Panc1 (cell line): ENCODE measurements around the gene NRROS. TPM values are rescaled to one million over a fixed set of nuclear protein-coding genes. Genes with fewer than 3 reads are reported as not detected.

Source experiments
- ATAC-seq: fragments of 200-7000 bp; cut with Tn5 transposase; 2 replicates; pipeline ENCODE4 v1.9.1; 2020; ENCODE audit warnings: mild to moderate bottlenecking, moderate library complexity
- BruUV-seq: library from RNA; stranded (reverse); fragments of 400-500 nt; replicated peaks from 2 replicates; lab custom pipeline; 2021; lab: Mats Ljungman, UMichigan
- CTCF ChIA-PET: fragments of 300-600 bp; sonication (Branson Sonifier 250); formaldehyde crosslinking; loops from one replicate; lab custom pipeline; 2022; ENCODE audit warnings: antibody characterized with exemption; lab: Charles Lee
- POLR2A ChIA-PET: fragments of 300-600 bp; sonication (Branson Sonifier 250); formaldehyde crosslinking; loops from one replicate; lab custom pipeline; 2022; ENCODE audit warnings: antibody characterized with exemption; lab: Charles Lee
- DNase-seq: peaks from one replicate; pipeline ENCODE4 v3.0.0-alpha.2; 2010; ENCODE audit warnings: low read depth, low spot score
- H3K27ac ChIP-seq: 2 replicates; pipeline ENCODE4 v1.5.1; 2011; ENCODE audit warnings: mild to moderate bottlenecking, low read length, inconsistent platforms
- H3K27me3 ChIP-seq: fragments of 200-500 bp; sonication (Bioruptor generic); 2 replicates; pipeline ENCODE4 v1.6.0; 2014; ENCODE audit warnings: low read length, inconsistent platforms; ENCODE audit not compliant: control insufficient read depth, insufficient read depth
- H3K36me3 ChIP-seq: fragments of 200-500 bp; sonication (Bioruptor generic); 2 replicates; pipeline ENCODE4 v1.5.1; 2014; ENCODE audit warnings: inconsistent platforms, mild to moderate bottlenecking, low read length, moderate library complexity; ENCODE audit not compliant: control insufficient read depth, insufficient read depth
- H3K4me1 ChIP-seq: 2 replicates; pipeline ENCODE4 v1.5.1; 2011; ENCODE audit warnings: inconsistent platforms, mild to moderate bottlenecking, low read length, moderate library complexity; ENCODE audit not compliant: control insufficient read depth, insufficient read depth
- H3K4me3 ChIP-seq, 2 experiments: 2 replicates each; pipeline ENCODE4 v1.5.1; 2011 to 2012; ENCODE audit warnings: low read depth in 2 of 2, low read length in 2 of 2, mild to moderate bottlenecking in 2 of 2, inconsistent platforms in 1 of 2, moderate library complexity in 1 of 2
- H3K9me3 ChIP-seq: fragments of 200-500 bp; sonication (Bioruptor generic); 2 replicates; pipeline ENCODE4 v1.5.1; 2014; ENCODE audit warnings: low read depth, mild to moderate bottlenecking, inconsistent platforms, low read length, moderate library complexity; ENCODE audit not compliant: control insufficient read depth, insufficient read depth
- POLR2AphosphoS5 ChIP-seq: IDR thresholded peaks from 2 replicates; pipeline ENCODE4 v1.6.1; 2012; ENCODE audit warnings: mild to moderate bottlenecking, low read depth, low read length, moderate library complexity
- SIN3A ChIP-seq: IDR thresholded peaks from 2 replicates; pipeline ENCODE4 v1.6.1; 2012; ENCODE audit warnings: low read depth, mild to moderate bottlenecking, low read length, moderate library complexity, borderline replicate concordance; ENCODE audit not compliant: insufficient read depth
- TCF7L2 ChIP-seq: IDR thresholded peaks from 2 replicates; pipeline ENCODE4 v1.6.1; 2011; ENCODE audit warnings: mild to moderate bottlenecking, low read depth, low read length, inconsistent platforms
- in situ Hi-C: cut with HindIII; loops from 2 replicates; pipeline ENCODE4 v1.10.0; 2016; ENCODE audit warnings: low sequenced_read_pairs, low pct_unique_long_range_greater_than_20kb
- intact Hi-C: fragments of 100-400 bp; cut with micrococcal nuclease; formaldehyde crosslinking; loops from one replicate; pipeline ENCODE4 v1.10.0; 2022; ENCODE audit not compliant: unreplicated experiment
- total RNA-seq: library from RNA; stranded (reverse); gene quantifications from one replicate; pipeline ENCODE4 v1.2.1, GENCODE V29; 2021; ENCODE audit not compliant: unreplicated experiment
- TF ChIP-seq, protein P1 (sequence below), 2 experiments: IDR thresholded peaks; 2 replicates each; pipeline ENCODE4 v1.6.1; 2011 to 2012; ENCODE audit warnings: low read depth in 2 of 2, control low read depth in 1 of 2, low read length in 1 of 2, mild to moderate bottlenecking in 1 of 2, moderate library complexity in 1 of 2; ENCODE audit not compliant: insufficient read depth in 1 of 2
- TF ChIP-seq, protein P2 (sequence below): fragments of 450-650 bp; IDR thresholded peaks from 2 replicates; pipeline ENCODE4 v1.5.1; 2017; ENCODE audit warnings: mild to moderate bottlenecking

Gene NRROS
- total RNA-seq, 1 experiment from 2014 or later = 8.8 TPM

DNA sequence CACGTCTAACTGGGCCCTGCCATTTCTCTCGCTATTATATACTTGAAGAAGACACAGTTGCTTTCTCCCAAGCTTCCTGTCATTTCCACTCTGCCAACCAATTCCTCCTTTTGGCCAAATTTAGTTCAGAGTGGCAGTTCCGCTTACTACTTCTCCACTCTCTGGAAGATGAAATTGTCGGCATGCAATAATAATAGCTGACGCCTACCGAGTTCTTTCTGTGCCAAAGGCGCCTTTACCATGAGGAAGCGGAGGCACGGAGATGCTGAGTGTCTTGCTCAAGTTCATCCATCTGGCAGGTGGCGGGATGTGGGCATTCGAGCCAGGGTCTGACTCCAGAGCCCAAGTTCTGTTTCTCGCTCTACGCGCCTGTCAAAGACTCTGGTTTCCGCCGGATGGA, 14.6 kb upstream of the NRROS start:
- no peaks in the 10 kb centered on the region for H3K27me3 ChIP-seq
- no TSS peak for BruUV-seq
- CTCF ChIA-PET = no interaction called here
- no peak overlapping the region for H3K4me3 ChIP-seq
- POLR2A ChIA-PET = no interaction called here
- H3K9me3 ChIP-seq = no peaks in the 10 kb centered on the region
- TF ChIP-seq, protein P1, sequence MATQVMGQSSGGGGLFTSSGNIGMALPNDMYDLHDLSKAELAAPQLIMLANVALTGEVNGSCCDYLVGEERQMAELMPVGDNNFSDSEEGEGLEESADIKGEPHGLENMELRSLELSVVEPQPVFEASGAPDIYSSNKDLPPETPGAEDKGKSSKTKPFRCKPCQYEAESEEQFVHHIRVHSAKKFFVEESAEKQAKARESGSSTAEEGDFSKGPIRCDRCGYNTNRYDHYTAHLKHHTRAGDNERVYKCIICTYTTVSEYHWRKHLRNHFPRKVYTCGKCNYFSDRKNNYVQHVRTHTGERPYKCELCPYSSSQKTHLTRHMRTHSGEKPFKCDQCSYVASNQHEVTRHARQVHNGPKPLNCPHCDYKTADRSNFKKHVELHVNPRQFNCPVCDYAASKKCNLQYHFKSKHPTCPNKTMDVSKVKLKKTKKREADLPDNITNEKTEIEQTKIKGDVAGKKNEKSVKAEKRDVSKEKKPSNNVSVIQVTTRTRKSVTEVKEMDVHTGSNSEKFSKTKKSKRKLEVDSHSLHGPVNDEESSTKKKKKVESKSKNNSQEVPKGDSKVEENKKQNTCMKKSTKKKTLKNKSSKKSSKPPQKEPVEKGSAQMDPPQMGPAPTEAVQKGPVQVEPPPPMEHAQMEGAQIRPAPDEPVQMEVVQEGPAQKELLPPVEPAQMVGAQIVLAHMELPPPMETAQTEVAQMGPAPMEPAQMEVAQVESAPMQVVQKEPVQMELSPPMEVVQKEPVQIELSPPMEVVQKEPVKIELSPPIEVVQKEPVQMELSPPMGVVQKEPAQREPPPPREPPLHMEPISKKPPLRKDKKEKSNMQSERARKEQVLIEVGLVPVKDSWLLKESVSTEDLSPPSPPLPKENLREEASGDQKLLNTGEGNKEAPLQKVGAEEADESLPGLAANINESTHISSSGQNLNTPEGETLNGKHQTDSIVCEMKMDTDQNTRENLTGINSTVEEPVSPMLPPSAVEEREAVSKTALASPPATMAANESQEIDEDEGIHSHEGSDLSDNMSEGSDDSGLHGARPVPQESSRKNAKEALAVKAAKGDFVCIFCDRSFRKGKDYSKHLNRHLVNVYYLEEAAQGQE (IDR thresholded peaks at IDR 0.05; ENCODE audit: insufficient read depth in 1 of 2, low read depth in 2 of 2, low read length in 1 of 2) = no peak
- TF ChIP-seq, protein P2, sequence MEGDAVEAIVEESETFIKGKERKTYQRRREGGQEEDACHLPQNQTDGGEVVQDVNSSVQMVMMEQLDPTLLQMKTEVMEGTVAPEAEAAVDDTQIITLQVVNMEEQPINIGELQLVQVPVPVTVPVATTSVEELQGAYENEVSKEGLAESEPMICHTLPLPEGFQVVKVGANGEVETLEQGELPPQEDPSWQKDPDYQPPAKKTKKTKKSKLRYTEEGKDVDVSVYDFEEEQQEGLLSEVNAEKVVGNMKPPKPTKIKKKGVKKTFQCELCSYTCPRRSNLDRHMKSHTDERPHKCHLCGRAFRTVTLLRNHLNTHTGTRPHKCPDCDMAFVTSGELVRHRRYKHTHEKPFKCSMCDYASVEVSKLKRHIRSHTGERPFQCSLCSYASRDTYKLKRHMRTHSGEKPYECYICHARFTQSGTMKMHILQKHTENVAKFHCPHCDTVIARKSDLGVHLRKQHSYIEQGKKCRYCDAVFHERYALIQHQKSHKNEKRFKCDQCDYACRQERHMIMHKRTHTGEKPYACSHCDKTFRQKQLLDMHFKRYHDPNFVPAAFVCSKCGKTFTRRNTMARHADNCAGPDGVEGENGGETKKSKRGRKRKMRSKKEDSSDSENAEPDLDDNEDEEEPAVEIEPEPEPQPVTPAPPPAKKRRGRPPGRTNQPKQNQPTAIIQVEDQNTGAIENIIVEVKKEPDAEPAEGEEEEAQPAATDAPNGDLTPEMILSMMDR = no peak
- TF ChIP-seq SIN3A (no peak), TCF7L2 (no peak), POLR2AphosphoS5 (no peak)
- intact Hi-C loops (no loop called here), in situ Hi-C loops (no loop called here)
- DNase-seq (no peak), ATAC-seq (no peak)
- no peaks in the 10 kb centered on the region for H3K36me3 ChIP-seq
- H3K27ac ChIP-seq = peak overlapping the region; percentile 13; the same call in 1 of the 2 replicates
- H3K4me1 ChIP-seq = peaks cover 20% of the 10 kb centered on the region

DNA sequence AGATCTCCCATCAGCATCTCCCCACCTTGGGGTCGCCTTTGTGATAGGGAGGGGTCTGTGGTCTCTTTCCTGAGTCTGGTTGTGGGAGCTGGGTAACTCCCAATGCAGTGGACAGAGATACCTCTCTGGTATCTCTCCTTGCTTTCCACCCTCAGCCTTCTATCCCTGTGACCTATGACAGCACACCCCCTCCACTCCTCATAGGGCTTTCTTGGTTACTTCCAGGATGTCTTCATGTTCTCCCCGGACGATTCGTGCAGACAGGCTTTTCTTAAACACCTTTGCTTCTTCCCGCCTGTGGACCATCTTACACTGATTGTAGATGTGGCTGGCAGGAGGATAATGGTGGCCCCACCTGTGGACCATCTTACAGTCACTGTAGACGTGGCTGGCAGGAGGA, 14.2 kb upstream of the NRROS start:
- H3K4me1 ChIP-seq = peaks cover 20% of the 10 kb centered on the region
- ChIA-PET CTCF (no interaction called here), POLR2A (no interaction called here)
- H3K9me3 ChIP-seq = no peaks in the 10 kb centered on the region
- BruUV-seq = no TSS peak
- no peak overlapping the region for H3K4me3 ChIP-seq
- intact Hi-C loops = no loop called here
- H3K27me3 ChIP-seq = no peaks in the 10 kb centered on the region
- H3K36me3 ChIP-seq = no peaks in the 10 kb centered on the region
- peak overlapping the region; percentile 5; the same call in 1 of the 2 replicates for H3K27ac ChIP-seq
- TF ChIP-seq TCF7L2 = no peak
- no peak for TF ChIP-seq POLR2AphosphoS5
- TF ChIP-seq, protein P2 = no peak
- no peak for TF ChIP-seq SIN3A
- TF ChIP-seq, protein P1 (IDR thresholded peaks at IDR 0.05; ENCODE audit: insufficient read depth in 1 of 2, low read depth in 2 of 2, low read length in 1 of 2) = no peak
- in situ Hi-C loops = no loop called here
- DNase-seq (no peak), ATAC-seq (no peak)
